HepG2 (cell line): ENCODE data around the gene MPV17L2. TPM values are rescaled to one million over a fixed set of nuclear protein-coding genes. Genes with fewer than 3 reads are reported as not detected.

ENCODE experiments used
- CCDC6 ChIP-seq: sonication (generic); formaldehyde crosslinking; IDR thresholded peaks from 2 replicates; pipeline ENCODE4 v1.8.1; 2022; ENCODE audit warnings: mild to moderate bottlenecking, missing genetic modification reagents, moderate library complexity
- GZF1 ChIP-seq: sonication (generic); formaldehyde crosslinking; IDR thresholded peaks from 2 replicates; pipeline ENCODE4 v1.5.1; 2020; ENCODE audit warnings: mild to moderate bottlenecking, missing genetic modification reagents
- ISL2 ChIP-seq: sonication (generic); formaldehyde crosslinking; IDR thresholded peaks from 2 replicates; pipeline ENCODE4 v1.5.0; 2020; ENCODE audit warnings: missing genetic modification reagents
- KDM6A ChIP-seq: IDR thresholded peaks from 2 replicates; pipeline ENCODE4 v1.6.1; 2016; ENCODE audit warnings: low read depth
- KLF11 ChIP-seq: IDR thresholded peaks from 2 replicates; pipeline ENCODE4 v1.6.1; 2016; ENCODE audit warnings: missing compliant biosample characterization
- NBN ChIP-seq: fragments of 450-650 bp; conservative IDR thresholded peaks from 2 replicates; pipeline ENCODE4 v1.6.1; 2017
- NFE2L1 ChIP-seq: sonication (generic); formaldehyde crosslinking; IDR thresholded peaks from 2 replicates; pipeline ENCODE4 v1.4.0; 2020; ENCODE audit warnings: missing genetic modification reagents, mild to moderate bottlenecking, borderline replicate concordance
- RELA ChIP-seq: sonication (generic); formaldehyde crosslinking; IDR thresholded peaks from 2 replicates; pipeline ENCODE4 v1.4.0; 2020; ENCODE audit warnings: missing genetic modification reagents
- TAF15 ChIP-seq: fragments of 200-400 bp; formaldehyde crosslinking; IDR thresholded peaks from one replicate; pipeline ENCODE4 v1.6.1; 2018; ENCODE audit warnings: mild to moderate bottlenecking, low read depth, low read length; ENCODE audit not compliant: poor library complexity, severe bottlenecking
- U2AF1 ChIP-seq: fragments of 200-400 bp; formaldehyde crosslinking; optimal IDR thresholded peaks from 2 replicates; pipeline ENCODE3; 2017; ENCODE audit warnings: mild to moderate bottlenecking, low read depth, low read length
- ZBTB21 ChIP-seq: sonication (generic); formaldehyde crosslinking; IDR thresholded peaks from 2 replicates; pipeline ENCODE4 v1.4.0; 2020; ENCODE audit warnings: missing genetic modification reagents
- ZNF333 ChIP-seq: sonication (generic); formaldehyde crosslinking; IDR thresholded peaks from 2 replicates; pipeline ENCODE4 v1.4.0; 2020; ENCODE audit warnings: mild to moderate bottlenecking, missing genetic modification reagents, borderline replicate concordance
- ZNF670 ChIP-seq: sonication (generic); formaldehyde crosslinking; IDR thresholded peaks from 2 replicates; pipeline ENCODE4 v1.8.0; 2022; ENCODE audit warnings: mild to moderate bottlenecking, missing genetic modification reagents, borderline replicate concordance
- ZNF703 ChIP-seq: sonication (generic); formaldehyde crosslinking; IDR thresholded peaks from 2 replicates; pipeline ENCODE4 v1.5.1; 2020; ENCODE audit warnings: missing genetic modification reagents, mild to moderate bottlenecking, moderate library complexity, borderline replicate concordance
- polyA plus RNA-seq, 8 experiments: library from polyadenylated mRNA; depleted of rRNA in 3 of 8; stranded (reverse) in 7 of 8; unstranded in 1 of 8; fragments of >200 nt; fragmentation: Illumina TruSeq in 4 of 8; extraction: Trizol in 4 of 8; gene quantifications; 2 replicates each; pipeline versions ENCODE4 v1.2.1 to v1.2.3, GENCODE V29; 2011 to 2016; ENCODE audit warnings: low read depth in 4 of 8, missing spikeins in 1 of 8, mixed read lengths in 1 of 8; ENCODE audit not compliant: insufficient read depth in 1 of 8
- total RNA-seq, 5 experiments: library from RNA; depleted of rRNA; stranded (reverse); fragments of >200 nt; fragmentation: Illumina TruSeq; extraction: Trizol; gene quantifications; 2 replicates each; pipeline ENCODE4 v1.2.3, GENCODE V29; 2016; ENCODE audit warnings: low read depth in 1 of 5
- TF ChIP-seq, protein P1 (sequence below): sonication (generic); formaldehyde crosslinking; IDR thresholded peaks from 2 replicates; pipeline ENCODE4 v1.4.0; 2020; ENCODE audit warnings: mild to moderate bottlenecking, missing genetic modification reagents
- TF ChIP-seq, protein P2 (sequence below): sonication (generic); formaldehyde crosslinking; IDR thresholded peaks from 2 replicates; pipeline ENCODE4 v1.4.0; 2020; ENCODE audit warnings: missing genetic modification reagents
- TF ChIP-seq, protein P3 (sequence below): sonication (generic); formaldehyde crosslinking; IDR thresholded peaks from 2 replicates; pipeline ENCODE4 v1.9.0; 2021; ENCODE audit warnings: missing genetic modification reagents, mild to moderate bottlenecking, borderline replicate concordance

Gene MPV17L2
- total and polyA plus RNA-seq, 2 of the 13 experiments (the other 11 are each of a cell fraction or from before 2014, with no cell fraction given), result 13.6 to 16.7 TPM

DNA sequence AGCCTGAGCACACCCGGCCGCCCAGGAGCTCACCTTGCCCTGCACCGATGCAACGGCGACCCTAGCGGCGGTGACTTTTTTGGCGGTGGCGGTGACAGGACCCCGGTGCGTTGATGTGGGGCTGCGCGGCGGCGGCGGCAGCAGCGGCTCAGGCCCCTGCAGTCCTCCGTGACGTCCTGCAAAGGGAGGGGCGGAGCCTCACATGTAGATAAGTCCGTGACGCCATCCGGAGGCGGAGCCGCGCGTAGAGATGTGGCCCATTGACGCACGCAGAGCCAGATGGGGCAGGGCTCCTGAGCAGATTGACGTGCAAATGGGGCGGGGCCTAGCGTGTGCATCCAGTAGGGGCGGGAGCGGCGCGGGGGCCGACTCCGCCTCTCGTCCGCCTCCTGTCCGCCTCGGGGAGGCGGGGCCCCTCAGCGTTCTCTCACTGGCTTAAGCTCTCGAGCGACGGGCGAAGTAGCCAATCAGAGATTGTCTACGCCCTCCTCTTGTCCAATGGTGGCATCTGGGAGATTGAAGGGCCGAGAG lies 10.9 kb downstream of the MPV17L2 start, which contains the start of gene RAB3A (continued):
- TF ChIP-seq, protein P1, sequence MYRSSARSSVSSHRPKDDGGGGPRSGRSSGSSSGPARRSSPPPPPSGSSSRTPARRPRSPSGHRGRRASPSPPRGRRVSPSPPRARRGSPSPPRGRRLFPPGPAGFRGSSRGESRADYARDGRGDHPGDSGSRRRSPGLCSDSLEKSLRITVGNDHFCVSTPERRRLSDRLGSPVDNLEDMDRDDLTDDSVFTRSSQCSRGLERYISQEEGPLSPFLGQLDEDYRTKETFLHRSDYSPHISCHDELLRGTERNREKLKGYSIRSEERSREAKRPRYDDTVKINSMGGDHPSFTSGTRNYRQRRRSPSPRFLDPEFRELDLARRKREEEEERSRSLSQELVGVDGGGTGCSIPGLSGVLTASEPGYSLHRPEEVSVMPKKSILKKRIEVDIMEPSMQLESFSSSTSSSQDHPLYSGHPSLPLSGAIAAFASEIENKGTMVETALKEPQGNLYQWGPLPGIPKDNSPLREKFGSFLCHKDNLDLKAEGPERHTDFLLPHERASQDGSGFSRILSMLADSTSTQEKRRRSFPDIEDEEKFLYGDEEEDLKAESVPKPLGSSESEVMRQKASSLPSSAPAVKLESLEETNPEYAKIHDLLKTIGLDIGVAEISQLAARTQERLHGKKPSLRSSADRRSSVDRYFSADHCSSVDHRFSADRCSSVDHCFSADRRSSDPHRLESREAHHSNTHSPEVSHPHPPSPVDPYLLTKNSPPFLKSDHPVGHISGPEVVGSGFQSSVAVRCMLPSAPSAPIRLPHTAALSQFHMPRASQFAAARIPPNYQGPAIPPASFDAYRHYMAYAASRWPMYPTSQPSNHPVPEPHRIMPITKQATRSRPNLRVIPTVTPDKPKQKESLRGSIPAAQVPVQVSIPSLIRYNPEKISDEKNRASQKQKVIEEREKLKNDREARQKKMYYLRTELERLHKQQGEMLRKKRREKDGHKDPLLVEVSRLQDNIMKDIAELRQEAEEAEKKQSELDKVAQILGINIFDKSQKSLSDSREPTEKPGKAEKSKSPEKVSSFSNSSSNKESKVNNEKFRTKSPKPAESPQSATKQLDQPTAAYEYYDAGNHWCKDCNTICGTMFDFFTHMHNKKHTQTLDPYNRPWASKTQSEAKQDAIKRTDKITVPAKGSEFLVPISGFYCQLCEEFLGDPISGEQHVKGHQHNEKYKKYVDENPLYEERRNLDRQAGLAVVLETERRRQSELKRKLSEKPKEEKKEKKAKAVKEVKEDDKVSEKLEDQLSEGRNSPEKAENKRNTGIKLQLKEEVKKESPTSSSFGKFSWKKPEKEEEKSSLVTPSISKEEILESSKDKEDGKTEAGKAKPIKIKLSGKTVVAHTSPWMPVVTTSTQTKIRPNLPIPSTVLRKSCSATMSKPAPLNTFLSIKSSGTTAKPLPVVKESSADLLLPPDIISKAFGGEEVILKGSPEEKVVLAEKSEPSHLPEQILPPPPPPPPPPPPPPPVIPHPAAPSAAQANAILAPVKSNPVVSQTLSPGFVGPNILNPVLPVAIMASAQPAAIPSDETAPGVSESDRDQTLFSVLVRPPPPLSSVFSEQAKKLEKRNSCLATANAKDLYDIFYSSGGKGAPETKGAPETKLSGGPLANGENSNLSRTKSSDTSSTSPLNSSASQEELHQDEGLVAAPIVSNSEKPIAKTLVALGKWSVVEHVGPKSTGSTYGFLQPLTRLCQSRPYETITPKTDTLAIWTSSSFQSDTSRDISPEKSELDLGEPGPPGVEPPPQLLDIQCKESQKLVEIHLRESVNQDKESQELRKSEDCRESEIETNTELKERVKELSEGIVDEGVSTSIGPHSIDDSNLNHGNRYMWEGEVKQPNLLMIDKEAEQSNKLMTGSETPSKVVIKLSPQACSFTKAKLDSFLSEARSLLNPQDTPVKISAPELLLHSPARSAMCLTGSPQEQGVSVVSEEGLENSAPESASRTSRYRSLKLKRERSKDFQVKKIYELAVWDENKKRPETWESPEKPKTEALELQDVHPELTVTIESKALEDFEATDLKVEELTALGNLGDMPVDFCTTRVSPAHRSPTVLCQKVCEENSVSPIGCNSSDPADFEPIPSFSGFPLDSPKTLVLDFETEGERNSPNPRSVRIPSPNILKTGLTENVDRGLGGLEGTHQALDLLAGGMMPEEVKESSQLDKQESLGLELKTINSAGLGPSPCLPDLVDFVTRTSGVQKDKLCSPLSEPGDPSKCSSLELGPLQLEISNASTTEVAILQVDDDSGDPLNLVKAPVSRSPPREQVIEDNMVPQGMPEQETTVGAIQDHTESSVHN (CRISPR knock-in tag), result no peak
- TF ChIP-seq ZBTB21 (CRISPR knock-in tag) (0 out of 2 replicates have a peak, but pooled peaks have one; percentile 44), ISL2 (0 out of 2 replicates have a peak, but pooled peaks have one; percentile 17), ZNF333 (peak; percentile 72; the same call in 1 of the 2 replicates), TAF15 (no peak), ZNF703 (CRISPR knock-in tag) (no peak), NFE2L1 (no peak), GZF1 (CRISPR knock-in tag) (no peak), U2AF1 (no peak), NBN (no peak), CCDC6 (CRISPR knock-in tag) (no peak), RELA (no peak), KDM6A (CRISPR knock-in tag) (no peak), KLF11 (CRISPR knock-in tag) (peak; percentile 39; the same call in 1 of the 2 replicates), ZNF670 (CRISPR knock-in tag) (peak; percentile 81; the same call in 1 of the 2 replicates)
- TF ChIP-seq, protein P2, sequence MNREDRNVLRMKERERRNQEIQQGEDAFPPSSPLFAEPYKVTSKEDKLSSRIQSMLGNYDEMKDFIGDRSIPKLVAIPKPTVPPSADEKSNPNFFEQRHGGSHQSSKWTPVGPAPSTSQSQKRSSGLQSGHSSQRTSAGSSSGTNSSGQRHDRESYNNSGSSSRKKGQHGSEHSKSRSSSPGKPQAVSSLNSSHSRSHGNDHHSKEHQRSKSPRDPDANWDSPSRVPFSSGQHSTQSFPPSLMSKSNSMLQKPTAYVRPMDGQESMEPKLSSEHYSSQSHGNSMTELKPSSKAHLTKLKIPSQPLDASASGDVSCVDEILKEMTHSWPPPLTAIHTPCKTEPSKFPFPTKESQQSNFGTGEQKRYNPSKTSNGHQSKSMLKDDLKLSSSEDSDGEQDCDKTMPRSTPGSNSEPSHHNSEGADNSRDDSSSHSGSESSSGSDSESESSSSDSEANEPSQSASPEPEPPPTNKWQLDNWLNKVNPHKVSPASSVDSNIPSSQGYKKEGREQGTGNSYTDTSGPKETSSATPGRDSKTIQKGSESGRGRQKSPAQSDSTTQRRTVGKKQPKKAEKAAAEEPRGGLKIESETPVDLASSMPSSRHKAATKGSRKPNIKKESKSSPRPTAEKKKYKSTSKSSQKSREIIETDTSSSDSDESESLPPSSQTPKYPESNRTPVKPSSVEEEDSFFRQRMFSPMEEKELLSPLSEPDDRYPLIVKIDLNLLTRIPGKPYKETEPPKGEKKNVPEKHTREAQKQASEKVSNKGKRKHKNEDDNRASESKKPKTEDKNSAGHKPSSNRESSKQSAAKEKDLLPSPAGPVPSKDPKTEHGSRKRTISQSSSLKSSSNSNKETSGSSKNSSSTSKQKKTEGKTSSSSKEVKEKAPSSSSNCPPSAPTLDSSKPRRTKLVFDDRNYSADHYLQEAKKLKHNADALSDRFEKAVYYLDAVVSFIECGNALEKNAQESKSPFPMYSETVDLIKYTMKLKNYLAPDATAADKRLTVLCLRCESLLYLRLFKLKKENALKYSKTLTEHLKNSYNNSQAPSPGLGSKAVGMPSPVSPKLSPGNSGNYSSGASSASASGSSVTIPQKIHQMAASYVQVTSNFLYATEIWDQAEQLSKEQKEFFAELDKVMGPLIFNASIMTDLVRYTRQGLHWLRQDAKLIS, result no peak
- TF ChIP-seq, protein P3, sequence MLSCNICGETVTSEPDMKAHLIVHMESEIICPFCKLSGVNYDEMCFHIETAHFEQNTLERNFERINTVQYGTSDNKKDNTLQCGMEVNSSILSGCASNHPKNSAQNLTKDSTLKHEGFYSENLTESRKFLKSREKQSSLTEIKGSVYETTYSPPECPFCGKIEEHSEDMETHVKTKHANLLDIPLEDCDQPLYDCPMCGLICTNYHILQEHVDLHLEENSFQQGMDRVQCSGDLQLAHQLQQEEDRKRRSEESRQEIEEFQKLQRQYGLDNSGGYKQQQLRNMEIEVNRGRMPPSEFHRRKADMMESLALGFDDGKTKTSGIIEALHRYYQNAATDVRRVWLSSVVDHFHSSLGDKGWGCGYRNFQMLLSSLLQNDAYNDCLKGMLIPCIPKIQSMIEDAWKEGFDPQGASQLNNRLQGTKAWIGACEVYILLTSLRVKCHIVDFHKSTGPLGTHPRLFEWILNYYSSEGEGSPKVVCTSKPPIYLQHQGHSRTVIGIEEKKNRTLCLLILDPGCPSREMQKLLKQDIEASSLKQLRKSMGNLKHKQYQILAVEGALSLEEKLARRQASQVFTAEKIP (CRISPR knock-in tag), result no peak
